HG03066 (cell line): ENCODE results near the gene TMEM190.

Source experiments
- ATAC-seq: cut with Tn5 transposase; IDR thresholded peaks from one replicate; pipeline ENCODE4 v1.9.1; 2021; ENCODE audit warnings: low read depth; ENCODE audit not compliant: unreplicated experiment

The TMEM190 gene

GRCh38 chr19:55369653-55370304 is 6.8 kb upstream of the TMEM190 start:
- ATAC-seq = no peak

- no peak for ATAC-seq
Measured at GRCh38 chr19:55370305-55370988, 6.2 kb upstream of the TMEM190 start, which contains the start of gene IL11. Gene IL11, minus strand, starts transcription at chr19:55370463. Its CDS starts 153 bp downstream, at chr19:55370310.

- ATAC-seq = no peak
Measured at GRCh38 chr19:55372316-55373081, 4.1 kb upstream of the TMEM190 start.

GRCh38 chr19:55373306-55373992 is 3.2 kb upstream of the TMEM190 start:
- no peak for ATAC-seq

- no peak for ATAC-seq
Measured at GRCh38 chr19:55373993-55374757, 2.5 kb upstream of the TMEM190 start.

- no peak for ATAC-seq
Measured at GRCh38 chr19:55377356-55378131, 918 bp downstream of the TMEM190 start.

- no peak for ATAC-seq
Measured at GRCh38 chr19:55379174-55379573, 2.5 kb downstream of the TMEM190 start.

GRCh38 chr19:55382013-55382412 is 5.4 kb downstream of the TMEM190 start:
- no peak for ATAC-seq

GRCh38 chr19:55382522-55383054 is 6.0 kb downstream of the TMEM190 start:
- ATAC-seq = no peak

- no peak for ATAC-seq
Measured at GRCh38 chr19:55383279-55384130, 6.9 kb downstream of the TMEM190 start.

- ATAC-seq = no peak
Measured at GRCh38 chr19:55384131-55384919, 7.7 kb downstream of the TMEM190 start, which contains the start of gene TMEM238. Gene TMEM238, minus strand, starts transcription at chr19:55384292. Its CDS starts 33 bp downstream, at chr19:55384259.

GRCh38 chr19:55384920-55385723 is 8.5 kb downstream of the TMEM190 start:
- ATAC-seq = peak; percentile 53

- peak; percentile 56 for ATAC-seq
Measured at GRCh38 chr19:55385724-55386492, 9.3 kb downstream of the TMEM190 start, which contains the start of gene RPL28. Gene RPL28, plus strand, starts transcription at chr19:55385932. Its CDS starts 426 bp downstream, at chr19:55386358.

- no peak for ATAC-seq
Measured at GRCh38 chr19:55386493-55386971, 9.9 kb downstream of the TMEM190 start.

- ATAC-seq = no peak
Measured at GRCh38 chr19:55387736-55388497, 11.3 kb downstream of the TMEM190 start.
